Body of pancreas (tissue), 4 donors: ENCODE measurements around the gene CENPB. TPM values are rescaled to one million over a fixed set of nuclear protein-coding genes. Genes with fewer than 3 reads are reported as not detected.
"Not testable (repeated sequence)": the region's sequence is repeated elsewhere in the genome, so short reads cannot be mapped to it uniquely, and the experiment has no call there.

ENCODE experiments used
- ATAC-seq: fragments of 150-250 bp; one replicate; pipeline ENCODE4 v1.9.1; 2016
- DNase-seq, 4 donors: peaks; one replicate each; pipeline ENCODE4 v3.0.0-alpha.2; 2019
- H3K27ac ChIP-seq, 4 donors: fragments of 200-600 bp; sonication (generic); 1 replicate in 3 of 4; 2 replicates in 1 of 4; pipeline versions ENCODE4 v1.5.1 to v1.6.1; 2016 to 2019; ENCODE audit warnings: mild to moderate bottlenecking in 1 of 4, mixed read lengths in 1 of 4, moderate library complexity in 1 of 4
- H3K27me3 ChIP-seq, 2 donors: fragments of 200-600 bp; sonication (generic); one replicate each; pipeline ENCODE4 v1.6.0; 2016; ENCODE audit warnings: mild to moderate bottlenecking in 1 of 2
- H3K36me3 ChIP-seq, 2 donors: fragments of 200-600 bp; sonication (generic); replicated peaks in 1 of 2; 2 replicates each; pipeline ENCODE4 v1.5.1; 2016; ENCODE audit warnings: low read depth in 2 of 2; ENCODE audit not compliant: insufficient read depth in 1 of 2
- H3K4me1 ChIP-seq: fragments of 200-600 bp; sonication (generic); one replicate; pipeline ENCODE4 v1.6.0; 2016
- H3K4me3 ChIP-seq, 2 donors: fragments of 200-600 bp; sonication (generic); 1 replicate in 1 of 2; 2 replicates in 1 of 2; pipeline ENCODE4 v1.5.1; 2016 to 2019
- H3K9me3 ChIP-seq, 3 donors: fragments of 200-600 bp; sonication (generic); 1 replicate in 2 of 3; 2 replicates in 1 of 3; pipeline ENCODE4 v1.5.1; 2016
- CTCF ChIP-seq, 7 experiments: fragments of 450-650 bp in 4 of 7; fragments of 200-600 bp in 3 of 7; sonication (generic) in 3 of 7; IDR thresholded peaks; one replicate each; pipeline ENCODE4 v1.5.1; 2016 to 2019; ENCODE audit warnings: antibody characterized with exemption in 7 of 7
- POLR2A ChIP-seq, 3 donors: fragments of 450-650 bp; IDR thresholded peaks; one replicate each; pipeline ENCODE4 v1.6.1; 2016; ENCODE audit warnings: antibody characterized with exemption in 3 of 3, mild to moderate bottlenecking in 2 of 3
- WGBS, 2 donors: methylation state at CpG; one replicate each; pipeline ENCODE4 v1.1.5; 2017; 5-methylcytosine and 5-hydroxymethylcytosine counted together
- intact Hi-C: fragments of 100-400 bp; cut with DNase I; formaldehyde crosslinking; loops from one replicate; pipeline ENCODE4 v1.15.1; 2023
- total RNA-seq, 2 donors: library from RNA; depleted of rRNA; stranded (reverse); fragments of >200 nt; gene quantifications; one replicate each; pipeline ENCODE4 v1.1.0, GENCODE V29; 2016

Gene CENPB
- total RNA-seq, 2 donors from 2014 or later: 57.9 to 61.0 TPM

- Histone ChIP-seq H3K36me3 (no peaks in the 10 kb centered on the region), H3K9me3 (no peaks in the 10 kb centered on the region), H3K27ac (peak within 1 kb of the TSS; percentile 87 to 92 (median 89)), H3K27me3 (no peaks in the 10 kb centered on the region), H3K4me3 (peak within 1 kb of the TSS; percentile 14 to 77), H3K4me1 (peaks cover 21% of the 10 kb centered on the region)
- DNase-seq (peak; percentile 92 to 93 (median 92)), ATAC-seq (peak; percentile 94)
- intact Hi-C loops: no loop called here
- WGBS, 2 donors: 2 to 9% methylated on average over 6 to 67 of the region's 69 CpGs
- TF ChIP-seq POLR2A (IDR thresholded peaks at IDR 0.05) (peak in 2 of 3 donors; percentile 54 to 60), CTCF (IDR thresholded peaks at IDR 0.05) (peak; percentile 21 to 83 (median 56))
These were observed 9.2 kb upstream of the CENPB start, which contains the start of gene CDC25B for GRCh38 chr20:3795511-3796468. CDC25B (plus strand) TSS chr20:3796310; CDS start chr20:3796532, 222 bp downstream.

- peak in 1 of 4 donors; percentile 12 for DNase-seq
- intact Hi-C loops: no loop called here
- Histone ChIP-seq H3K27ac (peak overlapping the region in 2 of 4 donors; percentile 88 to 92), H3K4me1 (peaks cover 21% of the 10 kb centered on the region), H3K4me3 (peak overlapping the region in 1 of 2 donors; percentile 14), H3K9me3 (no peaks in the 10 kb centered on the region), H3K27me3 (no peaks in the 10 kb centered on the region), H3K36me3 (no peaks in the 10 kb centered on the region)
- 83 to 87% methylated on average over 24 to 25 of the region's 25 CpGs for WGBS, 2 donors
- ATAC-seq: no peak
- TF ChIP-seq POLR2A (IDR thresholded peaks at IDR 0.05) (no peak), CTCF (IDR thresholded peaks at IDR 0.05) (no peak)
These were observed 8.3 kb upstream of the CENPB start for GRCh38 chr20:3794701-3795420.

GRCh38 chr20:3794168-3794567, 7.6 kb upstream of the CENPB start:
- intact Hi-C loops, H3K27me3 ChIP-seq, H3K9me3 ChIP-seq, DNase-seq, H3K27ac ChIP-seq, H3K36me3 ChIP-seq, ATAC-seq, H3K4me3 ChIP-seq: not testable (repeated sequence)
- peaks cover 21% of the 10 kb centered on the region for H3K4me1 ChIP-seq
- WGBS, 2 donors: 50 to 100% methylated on average over 1 of the region's 3 CpGs

- DNase-seq, H3K9me3 ChIP-seq, H3K27me3 ChIP-seq, H3K36me3 ChIP-seq, H3K27ac ChIP-seq, ATAC-seq, H3K4me3 ChIP-seq: not testable (repeated sequence)
- intact Hi-C loops: loop anchor here (5.0 to 10.0 kb wide), 2 partner anchors 33 to 66 kb away; partner anchors contain the start of gene AP5S1
- WGBS, 2 donors: 89 to 91% methylated on average over 4 of the region's 4 CpGs
- peaks cover 27% of the 10 kb centered on the region for H3K4me1 ChIP-seq
These were observed 2.7 kb upstream of the CENPB start for GRCh38 chr20:3789201-3789600.

GRCh38 chr20:3788685-3789155, 2.2 kb upstream of the CENPB start:
- WGBS, 2 donors: 52 to 55% methylated on average over 4 of the region's 4 CpGs
- no peak for TF ChIP-seq CTCF (IDR thresholded peaks at IDR 0.05)
- no peak for TF ChIP-seq POLR2A (IDR thresholded peaks at IDR 0.05)
- Histone ChIP-seq H3K27ac (no peak overlapping the region), H3K36me3 (no peaks in the 10 kb centered on the region), H3K9me3 (no peaks in the 10 kb centered on the region), H3K4me1 (peaks cover 32% of the 10 kb centered on the region), H3K4me3 (no peak overlapping the region), H3K27me3 (no peaks in the 10 kb centered on the region)
- ATAC-seq (no peak), DNase-seq (no peak)
- intact Hi-C loops: loop anchor here (5.0 to 10.0 kb wide), 2 partner anchors 34 to 66 kb away; partner anchors contain the start of gene AP5S1
